ENCODE measurements around the gene ALPL.

Gene ALPL

GRCh38 chr1:21550097-21550496 is 40.9 kb downstream of the ALPL start:
- Histone ChIP-seq H3K4me3 (ENCODE audit: insufficient read length, low read depth) (no peak overlapping the region), H3K36me3 (ENCODE audit: insufficient read depth, insufficient read length, low read length) (peaks cover 6% of the 10 kb centered on the region), H3K27me3 (ENCODE audit: insufficient read depth, insufficient read length) (no peaks in the 10 kb centered on the region), H3K9me3 (ENCODE audit: insufficient read depth, low read length) (no peaks in the 10 kb centered on the region), H3K9ac (ENCODE audit: insufficient read length, low read depth) (no peak overlapping the region), H3K4me1 (ENCODE audit: insufficient read depth, insufficient read length) (peaks cover 4% of the 10 kb centered on the region)
- no peak for TF ChIP-seq SUZ12 (IDR thresholded peaks at IDR 0.05; ENCODE audit: extremely low read depth, insufficient read depth, insufficient read length)
- no peak for TF ChIP-seq ZNF274 (IDR thresholded peaks at IDR 0.05; ENCODE audit: low read depth, low read length)
- TF ChIP-seq YY1 (IDR thresholded peaks at IDR 0.05; ENCODE audit: insufficient read depth, insufficient read length) = no peak
- no peak for DNase-seq (ENCODE audit: low read depth, low spot score)

- DNase-seq (ENCODE audit: low read depth, low spot score) = no peak
- Histone ChIP-seq H3K36me3 (ENCODE audit: insufficient read depth, insufficient read length, low read length) (peaks cover 7% of the 10 kb centered on the region), H3K4me3 (ENCODE audit: insufficient read length, low read depth) (no peak overlapping the region), H3K9me3 (ENCODE audit: insufficient read depth, low read length) (no peaks in the 10 kb centered on the region), H3K4me1 (ENCODE audit: insufficient read depth, insufficient read length) (peaks cover 4% of the 10 kb centered on the region), H3K9ac (ENCODE audit: insufficient read length, low read depth) (no peak overlapping the region), H3K27me3 (ENCODE audit: insufficient read depth, insufficient read length) (no peaks in the 10 kb centered on the region)
- TF ChIP-seq ZNF274 (IDR thresholded peaks at IDR 0.05; ENCODE audit: low read depth, low read length) (no peak), SUZ12 (IDR thresholded peaks at IDR 0.05; ENCODE audit: extremely low read depth, insufficient read depth, insufficient read length) (no peak), YY1 (IDR thresholded peaks at IDR 0.05; ENCODE audit: insufficient read depth, insufficient read length) (no peak)
These were observed 41.7 kb downstream of the ALPL start for GRCh38 chr1:21550866-21551475.

- peaks cover 2% of the 10 kb centered on the region for H3K4me1 ChIP-seq (ENCODE audit: insufficient read depth, insufficient read length)
- H3K9ac ChIP-seq (ENCODE audit: insufficient read length, low read depth) = no peak overlapping the region
- peaks cover 22% of the 10 kb centered on the region for H3K36me3 ChIP-seq (ENCODE audit: insufficient read depth, insufficient read length, low read length)
- H3K27me3 ChIP-seq (ENCODE audit: insufficient read depth, insufficient read length) = no peaks in the 10 kb centered on the region
- DNase-seq (ENCODE audit: low read depth, low spot score) = no peak
- no peak overlapping the region for H3K4me3 ChIP-seq (ENCODE audit: insufficient read length, low read depth)
- H3K9me3 ChIP-seq (ENCODE audit: insufficient read depth, low read length) = no peaks in the 10 kb centered on the region
- TF ChIP-seq ZNF274 (IDR thresholded peaks at IDR 0.05; ENCODE audit: low read depth, low read length) = no peak
- no peak for TF ChIP-seq YY1 (IDR thresholded peaks at IDR 0.05; ENCODE audit: insufficient read depth, insufficient read length)
These were observed 43.5 kb downstream of the ALPL start for GRCh38 chr1:21552715-21553114.

- Histone ChIP-seq H3K27me3 (ENCODE audit: insufficient read depth, insufficient read length) (no peaks in the 10 kb centered on the region), H3K9me3 (ENCODE audit: insufficient read depth, low read length) (no peaks in the 10 kb centered on the region), H3K36me3 (ENCODE audit: insufficient read depth, insufficient read length, low read length) (peaks cover 26% of the 10 kb centered on the region), H3K9ac (ENCODE audit: insufficient read length, low read depth) (no peak overlapping the region), H3K4me1 (ENCODE audit: insufficient read depth, insufficient read length) (peaks cover under 1% of the 10 kb centered on the region), H3K4me3 (ENCODE audit: insufficient read length, low read depth) (no peak overlapping the region)
- no peak for TF ChIP-seq SUZ12 (IDR thresholded peaks at IDR 0.05; ENCODE audit: extremely low read depth, insufficient read depth, insufficient read length)
- TF ChIP-seq YY1 (IDR thresholded peaks at IDR 0.05; ENCODE audit: insufficient read depth, insufficient read length) = no peak
- TF ChIP-seq ZNF274 (IDR thresholded peaks at IDR 0.05; ENCODE audit: low read depth, low read length) = no peak
- no peak for DNase-seq (ENCODE audit: low read depth, low spot score)
These were observed 44.1 kb downstream of the ALPL start for GRCh38 chr1:21553116-21553926.

- TF ChIP-seq SUZ12 (IDR thresholded peaks at IDR 0.05; ENCODE audit: extremely low read depth, insufficient read depth, insufficient read length) (no peak), YY1 (IDR thresholded peaks at IDR 0.05; ENCODE audit: insufficient read depth, insufficient read length) (no peak), ZNF274 (IDR thresholded peaks at IDR 0.05; ENCODE audit: low read depth, low read length) (no peak)
- Histone ChIP-seq H3K9ac (ENCODE audit: insufficient read length, low read depth) (no peak overlapping the region), H3K4me1 (ENCODE audit: insufficient read depth, insufficient read length) (no peaks in the 10 kb centered on the region), H3K27me3 (ENCODE audit: insufficient read depth, insufficient read length) (no peaks in the 10 kb centered on the region), H3K36me3 (ENCODE audit: insufficient read depth, insufficient read length, low read length) (peaks cover 55% of the 10 kb centered on the region), H3K4me3 (ENCODE audit: insufficient read length, low read depth) (no peak overlapping the region), H3K9me3 (ENCODE audit: insufficient read depth, low read length) (no peaks in the 10 kb centered on the region)
- DNase-seq (ENCODE audit: low read depth, low spot score) = no peak
These were observed 50.8 kb downstream of the ALPL start for GRCh38 chr1:21559788-21560567.

- Histone ChIP-seq H3K4me1 (ENCODE audit: insufficient read depth, insufficient read length) (peaks cover 1% of the 10 kb centered on the region), H3K4me3 (ENCODE audit: insufficient read length, low read depth) (no peak overlapping the region), H3K36me3 (ENCODE audit: insufficient read depth, insufficient read length, low read length) (peaks cover 56% of the 10 kb centered on the region), H3K27me3 (ENCODE audit: insufficient read depth, insufficient read length) (no peaks in the 10 kb centered on the region), H3K9ac (ENCODE audit: insufficient read length, low read depth) (no peak overlapping the region), H3K9me3 (ENCODE audit: insufficient read depth, low read length) (no peaks in the 10 kb centered on the region)
- no peak for DNase-seq (ENCODE audit: low read depth, low spot score)
- no peak for TF ChIP-seq SUZ12 (IDR thresholded peaks at IDR 0.05; ENCODE audit: extremely low read depth, insufficient read depth, insufficient read length)
- no peak for TF ChIP-seq ZNF274 (IDR thresholded peaks at IDR 0.05; ENCODE audit: low read depth, low read length)
- TF ChIP-seq YY1 (IDR thresholded peaks at IDR 0.05; ENCODE audit: insufficient read depth, insufficient read length) = no peak
These were observed 51.9 kb downstream of the ALPL start for GRCh38 chr1:21560916-21561638.
